Gastroesophageal sphincter (tissue), 2 donors: ENCODE results near the gene ANKRD40.

Source experiments
- EP300 ChIP-seq: sonication (generic); formaldehyde crosslinking; IDR thresholded peaks from one replicate; pipeline ENCODE4 v1.6.1; 2017; ENCODE audit warnings: antibody characterized with exemption, mild to moderate bottlenecking
- POLR2AphosphoS5 ChIP-seq: sonication (generic); formaldehyde crosslinking; IDR thresholded peaks from one replicate; pipeline ENCODE4 v1.6.1; 2017; ENCODE audit warnings: antibody characterized with exemption

DNA sequence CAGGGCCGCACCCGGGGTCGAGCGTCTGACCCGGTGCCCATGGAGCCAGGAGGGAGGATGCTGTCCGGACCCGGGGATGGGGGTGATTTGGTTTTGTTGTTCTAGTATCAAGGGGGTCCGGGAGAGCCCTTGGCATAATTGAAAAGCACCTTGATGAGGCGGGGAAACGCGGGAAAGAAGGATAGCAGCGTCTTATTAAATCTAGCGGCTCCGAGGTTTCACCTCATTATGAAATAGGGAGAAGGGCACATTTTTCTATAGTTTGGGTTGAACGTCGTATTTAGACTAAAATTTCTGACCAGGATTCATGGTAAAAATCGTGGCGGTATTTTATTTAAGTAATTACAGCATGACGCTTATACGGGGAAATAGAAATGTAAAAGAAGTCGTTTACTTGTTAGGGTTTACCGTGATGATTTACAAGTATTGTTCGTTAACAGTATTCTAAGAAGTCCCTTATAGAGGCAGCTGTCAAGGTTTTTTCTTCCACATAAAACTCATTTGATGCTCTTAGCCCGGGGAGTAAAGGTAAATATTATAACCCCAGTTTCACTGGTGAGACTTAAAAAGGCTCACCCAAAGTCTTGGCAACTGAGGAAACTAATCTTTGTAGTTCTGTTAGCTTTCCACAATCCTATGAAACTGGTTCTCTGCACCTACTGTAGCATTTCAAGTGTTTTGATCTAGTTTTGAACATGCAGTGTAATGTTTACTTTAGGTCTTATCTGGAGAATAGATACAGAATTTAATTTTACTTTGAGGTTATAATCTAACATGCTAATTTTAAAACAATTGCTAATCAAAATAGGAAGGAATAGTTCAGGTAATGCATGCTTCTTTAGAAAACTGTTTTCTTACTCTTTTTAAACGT lies 12.4 kb upstream of the ANKRD40 start:
- TF ChIP-seq POLR2AphosphoS5, result no peak
- no peak for TF ChIP-seq EP300
